Activated T-helper 1 cell treated with anti-CD3 and anti-CD28 coated beads, Interleukin-12 subunit alpha, Interleukin-12 subunit beta, Interleukin-2, Interleukin-4 antibody, amounts not matched to agents 30 ng/mL and 10 ng/mL and 1 ng/mL, durations not matched to agents 14 hours and 24 hours and 36 hours (primary cell): ENCODE data around the gene VEGFA. TPM values are rescaled to one million over a fixed set of nuclear protein-coding genes. Genes with fewer than 3 reads are reported as not detected.

Experiments used
- DNase-seq: peaks from one replicate; pipeline ENCODE4 v3.0.0; 2021; ENCODE audit warnings: low spot score
- H3K27ac Mint-ChIP-seq: one replicate; pipeline ENCODE4 v1.8.0; 2021; ENCODE audit warnings: mild to moderate bottlenecking, mixed read lengths
- H3K27me3 Mint-ChIP-seq: one replicate; pipeline ENCODE4 v1.8.0; 2022; ENCODE audit warnings: mild to moderate bottlenecking, moderate library complexity, mixed read lengths; ENCODE audit not compliant: insufficient read depth
- H3K36me3 Mint-ChIP-seq: one replicate; pipeline ENCODE4 v1.8.0; 2021; ENCODE audit warnings: low read depth, mixed read lengths
- H3K4me1 Mint-ChIP-seq: one replicate; pipeline ENCODE4 v1.8.0; 2021; ENCODE audit warnings: low read depth, mixed read lengths
- H3K4me3 Mint-ChIP-seq: one replicate; pipeline ENCODE4 v1.8.0; 2021; ENCODE audit warnings: mild to moderate bottlenecking, moderate library complexity, mixed read lengths
- H3K9me3 Mint-ChIP-seq: one replicate; pipeline ENCODE4 v1.8.0; 2021; ENCODE audit warnings: mixed read lengths
- intact Hi-C: fragments of 100-400 bp; cut with micrococcal nuclease; formaldehyde crosslinking; loops from one replicate; pipeline ENCODE4 v1.15.1; 2024
- total RNA-seq: library from RNA; stranded (reverse); gene quantifications from 2 replicates; pipeline ENCODE4 v1.2.3, GENCODE V29; 2022

The VEGFA gene
- total RNA-seq, 1 donor from 2014 or later: 43.2 TPM

DNA sequence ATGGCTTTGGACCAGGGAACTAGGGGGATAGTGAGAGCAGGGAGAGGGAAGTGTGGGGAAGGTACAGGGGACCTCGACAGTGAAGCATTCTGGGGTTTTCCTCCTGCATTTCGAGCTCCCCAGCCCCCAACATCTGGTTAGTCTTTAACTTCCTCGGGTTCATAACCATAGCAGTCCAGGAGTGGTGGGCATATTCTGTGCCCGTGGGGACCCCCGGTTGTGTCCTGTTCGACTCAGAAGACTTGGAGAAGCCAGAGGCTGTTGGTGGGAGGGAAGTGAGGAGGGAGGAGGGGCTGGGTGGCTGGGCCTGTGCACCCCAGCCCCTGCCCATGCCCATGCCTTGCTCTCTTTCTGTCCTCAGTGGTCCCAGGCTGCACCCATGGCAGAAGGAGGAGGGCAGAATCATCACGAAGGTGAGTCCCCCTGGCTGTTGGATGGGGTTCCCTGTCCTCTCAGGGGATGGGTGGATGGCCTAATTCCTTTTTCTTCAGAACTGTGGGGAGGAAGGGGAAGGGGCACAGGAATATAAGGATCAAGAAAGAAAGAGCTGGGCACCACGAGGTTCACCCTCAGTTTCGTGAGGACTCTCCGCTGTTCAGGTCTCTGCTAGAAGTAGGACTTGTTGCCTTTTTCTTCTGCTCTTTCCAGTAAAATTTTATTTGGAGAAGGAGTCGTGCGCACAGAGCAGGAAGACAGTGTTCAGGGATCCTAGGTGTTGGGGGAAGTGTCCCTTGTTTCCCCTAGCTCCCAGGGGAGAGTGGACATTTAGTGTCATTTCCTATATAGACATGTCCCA, 4.2 kb downstream of the VEGFA start:
- intact Hi-C loops: loop anchor here (1.0 to 5.0 kb wide), 6 partner anchors 50 to 613 kb away; partner anchors contain the start of genes CDC5L, HSP90AB1 and SLC29A1
- peaks cover 45% of the 10 kb centered on the region for H3K4me1 Mint-ChIP-seq

DNA sequence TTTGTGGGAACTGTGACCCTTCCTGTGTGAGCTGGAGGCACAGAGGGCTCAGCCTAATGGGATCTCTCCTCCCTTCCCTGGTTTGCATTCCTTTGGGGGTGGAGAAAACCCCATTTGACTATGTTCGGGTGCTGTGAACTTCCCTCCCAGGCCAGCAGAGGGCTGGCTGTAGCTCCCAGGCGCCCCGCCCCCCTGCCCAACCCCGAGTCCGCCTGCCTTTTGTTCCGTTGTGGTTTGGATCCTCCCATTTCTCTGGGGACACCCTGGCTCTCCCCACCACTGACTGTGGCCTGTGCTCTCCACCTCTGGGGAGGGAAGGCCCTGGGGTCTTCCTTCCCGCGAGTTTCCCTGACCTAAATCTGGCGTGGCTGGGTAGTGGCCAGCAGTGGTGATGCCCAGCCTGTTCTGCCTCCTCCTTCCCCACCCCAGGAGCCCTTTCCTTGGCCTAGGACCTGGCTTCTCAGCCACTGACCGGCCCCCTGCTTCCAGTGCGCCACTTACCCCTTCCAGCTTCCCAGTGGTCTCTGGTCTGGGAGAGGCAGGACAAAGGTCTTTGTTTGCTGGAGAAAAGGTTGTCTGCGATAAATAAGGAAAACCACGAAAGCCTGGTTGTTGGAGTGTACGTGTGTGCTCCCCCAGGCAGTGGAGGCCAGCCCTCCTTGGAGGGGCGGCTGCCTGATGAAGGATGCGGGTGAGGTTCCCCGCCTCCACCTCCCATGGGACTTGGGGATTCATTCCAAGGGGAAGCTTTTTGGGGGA, 4.9 kb downstream of the VEGFA start:
- H3K9me3 Mint-ChIP-seq: no peaks in the 10 kb centered on the region
- peaks cover 29% of the 10 kb centered on the region for H3K36me3 Mint-ChIP-seq
- peak overlapping the region; percentile 27 for H3K27ac Mint-ChIP-seq
- peak; percentile 57 for DNase-seq
- H3K4me3 Mint-ChIP-seq: peak overlapping the region; percentile 56
- peaks cover 39% of the 10 kb centered on the region for H3K4me1 Mint-ChIP-seq
- intact Hi-C loops: loop anchor here (1.0 to 5.0 kb wide), 4 partner anchors 304 to 612 kb away; partner anchors contain the start of genes CDC5L, HSP90AB1 and SLC29A1
- H3K27me3 Mint-ChIP-seq: peaks cover 2% of the 10 kb centered on the region

More for the DNA sequence above, 4.2 kb downstream of the VEGFA start:
- Mint-ChIP-seq H3K27me3 (peaks cover 2% of the 10 kb centered on the region), H3K27ac (peak overlapping the region; percentile 49), H3K36me3 (peaks cover 27% of the 10 kb centered on the region), H3K9me3 (no peaks in the 10 kb centered on the region), H3K4me3 (peak overlapping the region; percentile 97)
- no peak for DNase-seq

DNA sequence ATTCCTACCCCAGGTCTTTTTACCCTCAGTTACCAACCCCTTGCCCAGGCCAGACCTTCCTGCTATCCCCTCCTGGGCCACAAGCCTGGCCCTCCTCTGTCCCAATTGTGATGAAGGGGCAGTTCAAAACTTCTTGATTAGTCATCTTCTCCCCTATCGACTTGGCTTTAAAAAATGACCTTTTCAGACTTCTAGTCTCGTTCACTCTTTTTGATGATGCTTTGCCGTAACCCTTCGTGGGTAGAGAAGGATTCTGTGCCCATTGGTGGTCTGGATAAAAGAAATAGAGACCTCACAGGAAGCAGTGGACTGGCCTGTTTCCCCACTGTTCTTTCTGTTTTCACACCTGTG, 5.5 kb downstream of the VEGFA start:
- H3K4me1 Mint-ChIP-seq: peaks cover 39% of the 10 kb centered on the region
- no peak for DNase-seq
- H3K9me3 Mint-ChIP-seq: no peaks in the 10 kb centered on the region
- peaks cover 29% of the 10 kb centered on the region for H3K36me3 Mint-ChIP-seq
- H3K27ac Mint-ChIP-seq: peak overlapping the region; percentile 23
- no peak overlapping the region for H3K4me3 Mint-ChIP-seq
- peaks cover 2% of the 10 kb centered on the region for H3K27me3 Mint-ChIP-seq
- intact Hi-C loops: no loop called here

DNA sequence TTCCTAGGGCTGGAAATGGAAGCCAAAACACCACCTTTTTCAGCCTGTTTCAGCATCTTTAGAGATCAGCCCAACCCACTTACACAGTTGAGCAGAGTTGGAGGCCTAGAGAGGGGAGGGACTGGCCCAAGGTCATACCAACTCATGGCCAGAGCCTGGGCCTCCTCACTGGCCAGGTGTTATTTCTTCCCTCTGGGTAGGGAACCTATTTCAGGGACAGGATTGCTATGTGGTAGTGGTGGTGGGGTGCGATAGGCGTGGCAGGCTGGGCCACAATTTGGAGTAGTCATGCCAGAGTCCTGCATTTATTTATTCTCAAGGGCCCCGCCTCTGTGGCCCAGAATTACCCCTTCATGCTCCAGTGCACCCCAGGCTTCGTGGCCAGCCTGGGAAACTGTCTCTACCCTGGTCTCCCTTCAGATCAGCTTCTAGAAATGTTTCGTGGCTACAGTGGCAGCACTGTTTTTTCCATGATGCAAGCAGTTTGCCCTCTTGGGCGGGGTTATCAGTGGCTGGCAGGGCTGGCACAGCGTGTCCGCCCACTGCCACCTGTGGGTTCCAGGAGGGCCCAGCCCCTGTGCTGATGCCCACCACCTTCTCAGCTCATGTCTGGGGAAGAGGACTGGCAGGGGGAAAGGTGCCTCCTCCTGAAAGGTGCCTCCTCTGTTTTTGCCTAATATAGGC, 6.2 kb downstream of the VEGFA start:
- no peak overlapping the region for H3K4me3 Mint-ChIP-seq
- no peaks in the 10 kb centered on the region for H3K9me3 Mint-ChIP-seq
- H3K36me3 Mint-ChIP-seq: peaks cover 29% of the 10 kb centered on the region
- intact Hi-C loops: no loop called here
- no peak overlapping the region for H3K27ac Mint-ChIP-seq
- peaks cover 39% of the 10 kb centered on the region for H3K4me1 Mint-ChIP-seq
- DNase-seq: no peak
- H3K27me3 Mint-ChIP-seq: peaks cover 2% of the 10 kb centered on the region

DNA sequence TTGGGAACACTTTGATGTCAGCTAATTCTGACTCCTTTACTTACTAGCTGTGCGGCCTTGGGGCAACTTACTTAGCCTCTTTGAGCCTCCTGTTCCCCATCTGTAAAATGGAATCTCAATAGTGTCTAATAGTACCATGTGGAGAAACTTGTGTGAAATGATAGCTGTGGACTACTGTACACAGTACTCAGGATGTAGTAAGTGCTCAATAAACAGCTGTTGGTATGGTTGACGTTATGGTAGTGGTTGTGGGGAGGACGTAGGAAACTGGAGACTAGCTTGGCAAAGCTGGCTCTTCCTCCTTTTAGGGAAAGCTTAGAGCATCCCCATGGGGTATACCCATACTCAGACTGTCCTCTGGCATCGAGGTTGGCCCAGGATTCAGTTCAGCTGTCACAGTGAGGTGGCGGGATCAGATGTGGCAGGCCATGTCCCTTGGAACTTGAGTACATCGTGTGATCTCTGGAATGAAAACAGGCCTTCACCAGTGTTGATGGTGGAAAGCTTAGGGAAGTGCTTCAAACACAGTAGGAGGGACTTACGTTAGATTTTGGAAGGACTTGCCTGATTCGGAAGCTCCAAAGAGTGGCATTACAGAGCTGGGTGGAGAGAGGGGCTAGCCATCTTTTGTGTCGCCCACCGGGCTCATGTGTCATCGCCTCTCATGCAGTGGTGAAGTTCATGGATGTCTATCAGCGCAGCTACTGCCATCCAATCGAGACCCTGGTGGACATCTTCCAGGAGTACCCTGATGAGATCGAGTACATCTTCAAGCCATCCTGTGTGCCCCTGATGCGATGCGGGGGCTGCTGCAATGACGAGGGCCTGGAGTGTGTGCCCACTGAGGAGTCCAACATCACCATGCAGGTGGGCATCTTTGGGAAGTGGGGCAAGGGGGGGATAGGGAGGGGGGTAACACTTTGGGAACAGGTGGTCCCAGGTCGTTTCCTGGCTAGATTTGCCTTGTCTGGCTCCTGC, 7.1 kb downstream of the VEGFA start:
- DNase-seq: no peak
- Mint-ChIP-seq H3K9me3 (no peaks in the 10 kb centered on the region), H3K36me3 (peaks cover 32% of the 10 kb centered on the region), H3K27ac (no peak overlapping the region), H3K4me1 (peaks cover 39% of the 10 kb centered on the region), H3K4me3 (no peak overlapping the region), H3K27me3 (peaks cover under 1% of the 10 kb centered on the region)
- intact Hi-C loops: no loop called here

DNA sequence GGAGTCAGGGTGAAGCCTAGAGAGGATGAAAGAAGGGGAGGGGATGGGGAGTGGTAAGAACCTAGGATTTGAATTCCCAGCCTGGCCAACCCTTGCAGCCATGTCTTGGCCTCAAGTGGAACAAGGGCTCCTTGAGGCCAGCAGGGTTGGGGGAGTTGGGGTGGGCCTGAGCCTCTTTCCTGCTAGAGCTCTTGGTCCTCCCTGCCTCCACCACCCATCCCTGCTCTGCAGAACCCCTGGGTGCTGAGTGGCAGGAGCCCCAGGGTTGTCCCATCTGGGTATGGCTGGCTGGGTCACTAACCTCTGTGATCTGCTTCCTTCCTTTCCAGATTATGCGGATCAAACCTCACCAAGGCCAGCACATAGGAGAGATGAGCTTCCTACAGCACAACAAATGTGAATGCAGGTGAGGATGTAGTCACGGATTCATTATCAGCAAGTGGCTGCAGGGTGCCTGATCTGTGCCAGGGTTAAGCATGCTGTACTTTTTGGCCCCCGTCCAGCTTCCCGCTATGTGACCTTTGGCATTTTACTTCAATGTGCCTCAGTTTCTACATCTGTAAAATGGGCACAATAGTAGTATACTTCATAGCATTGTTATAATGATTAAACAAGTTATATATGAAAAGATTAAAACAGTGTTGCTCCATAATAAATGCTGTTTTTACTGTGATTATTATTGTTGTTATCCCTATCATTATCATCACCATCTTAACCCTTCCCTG, 8.3 kb downstream of the VEGFA start:
- Mint-ChIP-seq H3K4me1 (peaks cover 33% of the 10 kb centered on the region), H3K27me3 (no peaks in the 10 kb centered on the region), H3K36me3 (peaks cover 30% of the 10 kb centered on the region), H3K27ac (no peak overlapping the region), H3K4me3 (no peak overlapping the region), H3K9me3 (no peaks in the 10 kb centered on the region)
- intact Hi-C loops: no loop called here
- DNase-seq: no peak

DNA sequence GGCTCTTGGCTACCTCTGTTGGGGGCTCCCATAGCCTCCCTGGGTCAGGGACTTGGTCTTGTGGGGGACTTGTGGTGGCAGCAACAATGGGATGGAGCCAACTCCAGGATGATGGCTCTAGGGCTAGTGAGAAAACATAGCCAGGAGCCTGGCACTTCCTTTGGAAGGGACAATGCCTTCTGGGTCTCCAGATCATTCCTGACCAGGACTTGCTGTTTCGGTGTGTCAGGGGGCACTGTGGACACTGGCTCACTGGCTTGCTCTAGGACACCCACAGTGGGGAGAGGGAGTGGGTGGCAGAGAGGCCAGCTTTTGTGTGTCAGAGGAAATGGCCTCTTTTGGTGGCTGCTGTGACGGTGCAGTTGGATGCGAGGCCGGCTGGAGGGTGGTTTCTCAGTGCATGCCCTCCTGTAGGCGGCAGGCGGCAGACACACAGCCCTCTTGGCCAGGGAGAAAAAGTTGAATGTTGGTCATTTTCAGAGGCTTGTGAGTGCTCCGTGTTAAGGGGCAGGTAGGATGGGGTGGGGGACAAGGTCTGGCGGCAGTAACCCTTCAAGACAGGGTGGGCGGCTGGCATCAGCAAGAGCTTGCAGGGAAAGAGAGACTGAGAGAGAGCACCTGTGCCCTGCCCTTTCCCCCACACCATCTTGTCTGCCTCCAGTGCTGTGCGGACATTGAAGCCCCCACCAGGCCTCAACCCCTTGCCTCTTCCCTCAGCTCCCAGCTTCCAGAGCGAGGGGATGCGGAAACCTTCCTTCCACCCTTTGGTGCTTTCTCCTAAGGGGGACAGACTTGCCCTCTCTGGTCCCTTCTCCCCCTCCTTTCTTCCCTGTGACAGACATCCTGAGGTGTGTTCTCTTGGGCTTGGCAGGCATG, 9.2 kb downstream of the VEGFA start:
- H3K27me3 Mint-ChIP-seq: no peaks in the 10 kb centered on the region
- no peak overlapping the region for H3K27ac Mint-ChIP-seq
- no peak overlapping the region for H3K4me3 Mint-ChIP-seq
- intact Hi-C loops: no loop called here
- H3K36me3 Mint-ChIP-seq: peaks cover 31% of the 10 kb centered on the region
- DNase-seq: no peak
- no peaks in the 10 kb centered on the region for H3K9me3 Mint-ChIP-seq
- H3K4me1 Mint-ChIP-seq: peaks cover 26% of the 10 kb centered on the region

DNA sequence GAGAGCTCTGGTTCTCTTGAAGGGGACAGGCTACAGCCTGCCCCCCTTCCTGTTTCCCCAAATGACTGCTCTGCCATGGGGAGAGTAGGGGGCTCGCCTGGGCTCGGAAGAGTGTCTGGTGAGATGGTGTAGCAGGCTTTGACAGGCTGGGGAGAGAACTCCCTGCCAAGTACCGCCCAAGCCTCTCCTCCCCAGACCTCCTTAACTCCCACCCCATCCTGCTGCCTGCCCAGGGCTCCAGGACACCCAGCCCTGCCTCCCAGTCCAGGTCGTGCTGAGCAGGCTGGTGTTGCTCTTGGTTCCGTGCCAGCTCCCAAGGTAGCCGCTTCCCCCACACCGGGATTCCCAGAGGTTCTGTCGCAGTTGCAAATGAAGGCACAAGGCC, 9.8 kb downstream of the VEGFA start:
- intact Hi-C loops: no loop called here
- Mint-ChIP-seq H3K4me1 (peaks cover 25% of the 10 kb centered on the region), H3K27me3 (no peaks in the 10 kb centered on the region), H3K9me3 (no peaks in the 10 kb centered on the region), H3K36me3 (peaks cover 34% of the 10 kb centered on the region), H3K4me3 (no peak overlapping the region), H3K27ac (no peak overlapping the region)
- no peak for DNase-seq

DNA sequence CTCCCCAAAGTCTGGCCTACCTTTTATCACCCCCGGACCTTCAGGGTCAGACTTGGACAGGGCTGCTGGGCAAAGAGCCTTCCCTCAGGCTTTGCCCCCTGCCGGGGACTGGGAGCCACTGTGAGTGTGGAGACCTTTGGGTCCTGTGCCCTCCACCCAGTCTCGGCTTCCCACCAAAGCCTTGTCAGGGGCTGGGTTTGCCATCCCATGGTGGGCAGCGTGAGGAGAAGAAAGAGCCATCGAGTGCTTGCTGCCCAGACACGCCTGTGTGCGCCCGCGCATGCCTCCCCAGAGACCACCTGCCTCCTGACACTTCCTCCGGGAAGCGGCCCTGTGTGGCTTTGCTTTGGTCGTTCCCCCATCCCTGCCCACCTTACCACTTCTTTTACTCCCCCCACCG, 10.3 kb downstream of the VEGFA start:
- no peak for DNase-seq
- Mint-ChIP-seq H3K27ac (peak overlapping the region; percentile 18), H3K4me1 (peaks cover 20% of the 10 kb centered on the region), H3K36me3 (peaks cover 34% of the 10 kb centered on the region), H3K27me3 (no peaks in the 10 kb centered on the region), H3K9me3 (no peaks in the 10 kb centered on the region), H3K4me3 (no peak overlapping the region)
- intact Hi-C loops: no loop called here

DNA sequence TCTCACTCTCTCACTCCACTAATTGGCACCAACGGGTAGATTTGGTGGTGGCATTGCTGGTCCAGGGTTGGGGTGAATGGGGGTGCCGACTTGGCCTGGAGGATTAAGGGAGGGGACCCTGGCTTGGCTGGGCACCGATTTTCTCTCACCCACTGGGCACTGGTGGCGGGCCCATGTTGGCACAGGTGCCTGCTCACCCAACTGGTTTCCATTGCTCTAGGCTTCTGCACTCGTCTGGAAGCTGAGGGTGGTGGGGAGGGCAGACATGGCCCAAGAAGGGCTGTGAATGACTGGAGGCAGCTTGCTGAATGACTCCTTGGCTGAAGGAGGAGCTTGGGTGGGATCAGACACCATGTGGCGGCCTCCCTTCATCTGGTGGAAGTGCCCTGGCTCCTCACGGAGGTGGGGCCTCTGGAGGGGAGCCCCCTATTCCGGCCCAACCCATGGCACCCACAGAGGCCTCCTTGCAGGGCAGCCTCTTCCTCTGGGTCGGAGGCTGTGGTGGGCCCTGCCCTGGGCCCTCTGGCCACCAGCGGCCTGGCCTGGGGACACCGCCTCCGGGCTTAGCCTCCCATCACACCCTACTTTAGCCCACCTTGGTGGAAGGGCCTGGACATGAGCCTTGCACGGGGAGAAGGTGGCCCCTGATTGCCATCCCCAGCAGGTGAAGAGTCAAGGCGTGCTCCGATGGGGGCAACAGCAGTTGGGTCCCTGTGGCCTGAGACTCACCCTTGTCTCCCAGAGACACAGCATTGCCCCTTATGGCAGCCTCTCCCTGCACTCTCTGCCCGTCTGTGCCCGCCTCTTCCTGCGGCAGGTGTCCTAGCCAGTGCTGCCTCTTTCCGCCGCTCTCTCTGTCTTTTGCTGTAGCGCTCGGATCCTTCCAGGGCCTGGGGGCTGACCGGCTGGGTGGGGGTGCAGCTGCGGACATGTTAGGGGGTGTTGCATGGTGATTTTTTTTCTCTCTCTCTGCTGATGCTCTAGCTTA, 11.2 kb downstream of the VEGFA start:
- Mint-ChIP-seq H3K4me1 (peaks cover 11% of the 10 kb centered on the region), H3K36me3 (peaks cover 36% of the 10 kb centered on the region), H3K27me3 (no peaks in the 10 kb centered on the region), H3K9me3 (no peaks in the 10 kb centered on the region), H3K4me3 (no peak overlapping the region), H3K27ac (no peak overlapping the region)
- no peak for DNase-seq
- intact Hi-C loops: no loop called here
